ENCODE data around the gene NCOA4.
"Not testable (repeated sequence)": the region's sequence is repeated elsewhere in the genome, so short reads cannot be mapped to it uniquely, and the experiment has no call there.

NCOA4 gene

DNA sequence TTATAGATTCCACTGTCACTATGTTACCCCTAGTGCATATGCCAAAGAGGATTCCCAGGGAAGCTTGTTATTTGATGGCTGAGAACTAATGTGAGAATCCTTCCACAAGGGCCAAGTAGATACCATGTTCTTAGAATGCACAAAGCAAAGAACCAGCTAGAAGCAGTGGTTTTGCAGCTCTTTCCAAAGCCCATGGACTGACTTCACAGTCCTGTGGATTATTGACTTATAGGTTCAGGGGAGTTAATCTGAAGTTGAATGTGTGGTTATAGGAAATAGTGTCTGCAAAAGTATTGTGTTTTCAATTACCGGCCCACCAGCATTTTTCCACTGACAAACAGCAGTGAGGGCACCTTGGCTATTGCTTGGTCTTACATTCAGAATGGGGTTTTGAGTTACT is 29.9 kb downstream of the NCOA4 start:
- TF ChIP-seq, protein P1, sequence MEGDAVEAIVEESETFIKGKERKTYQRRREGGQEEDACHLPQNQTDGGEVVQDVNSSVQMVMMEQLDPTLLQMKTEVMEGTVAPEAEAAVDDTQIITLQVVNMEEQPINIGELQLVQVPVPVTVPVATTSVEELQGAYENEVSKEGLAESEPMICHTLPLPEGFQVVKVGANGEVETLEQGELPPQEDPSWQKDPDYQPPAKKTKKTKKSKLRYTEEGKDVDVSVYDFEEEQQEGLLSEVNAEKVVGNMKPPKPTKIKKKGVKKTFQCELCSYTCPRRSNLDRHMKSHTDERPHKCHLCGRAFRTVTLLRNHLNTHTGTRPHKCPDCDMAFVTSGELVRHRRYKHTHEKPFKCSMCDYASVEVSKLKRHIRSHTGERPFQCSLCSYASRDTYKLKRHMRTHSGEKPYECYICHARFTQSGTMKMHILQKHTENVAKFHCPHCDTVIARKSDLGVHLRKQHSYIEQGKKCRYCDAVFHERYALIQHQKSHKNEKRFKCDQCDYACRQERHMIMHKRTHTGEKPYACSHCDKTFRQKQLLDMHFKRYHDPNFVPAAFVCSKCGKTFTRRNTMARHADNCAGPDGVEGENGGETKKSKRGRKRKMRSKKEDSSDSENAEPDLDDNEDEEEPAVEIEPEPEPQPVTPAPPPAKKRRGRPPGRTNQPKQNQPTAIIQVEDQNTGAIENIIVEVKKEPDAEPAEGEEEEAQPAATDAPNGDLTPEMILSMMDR (IDR thresholded peaks at IDR 0.05), result no peak
- Histone ChIP-seq H3K27ac (no peak overlapping the region), H3K36me3 (peaks cover 53% of the 10 kb centered on the region)

DNA sequence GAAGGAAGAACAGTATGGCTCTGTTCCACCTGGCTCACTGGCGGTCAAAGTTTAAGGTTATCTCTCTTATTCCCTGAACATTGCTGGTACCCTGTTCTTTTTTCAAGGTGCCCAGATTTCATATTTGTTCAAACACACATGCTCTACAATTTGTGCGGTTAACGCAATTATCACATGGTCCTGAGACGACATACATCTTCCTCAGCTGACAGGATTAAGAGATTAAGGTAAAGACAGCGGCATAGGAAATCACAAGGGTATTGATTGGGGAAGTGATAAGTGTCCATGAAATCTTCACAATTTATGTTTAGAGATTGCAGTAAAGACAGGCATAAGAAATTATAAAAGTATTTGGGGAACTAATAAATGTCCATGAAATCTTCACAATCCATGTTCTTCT is 30.5 kb downstream of the NCOA4 start:
- H3K27me3 ChIP-seq; H3K4me1 ChIP-seq (ENCODE audit: control insufficient read depth in 1 of 2, insufficient read depth in 1 of 2, low read depth in 1 of 2, low read length in 1 of 2); H3K9me3 ChIP-seq; H3K4me3 ChIP-seq (ENCODE audit: low read depth in 1 of 2, low read length in 1 of 2); H3K27ac ChIP-seq: not testable (repeated sequence)
- H3K36me3 ChIP-seq, result peaks cover 47% of the 10 kb centered on the region

More for the DNA sequence above, 29.9 kb downstream of the NCOA4 start:
- Histone ChIP-seq H3K4me3 (ENCODE audit: low read depth in 1 of 2, low read length in 1 of 2) (no peak overlapping the region), H3K9me3 (no peaks in the 10 kb centered on the region), H3K27me3 (no peaks in the 10 kb centered on the region), H3K4me1 (ENCODE audit: control insufficient read depth in 1 of 2, insufficient read depth in 1 of 2, low read depth in 1 of 2, low read length in 1 of 2) (no peaks in the 10 kb centered on the region)

DNA sequence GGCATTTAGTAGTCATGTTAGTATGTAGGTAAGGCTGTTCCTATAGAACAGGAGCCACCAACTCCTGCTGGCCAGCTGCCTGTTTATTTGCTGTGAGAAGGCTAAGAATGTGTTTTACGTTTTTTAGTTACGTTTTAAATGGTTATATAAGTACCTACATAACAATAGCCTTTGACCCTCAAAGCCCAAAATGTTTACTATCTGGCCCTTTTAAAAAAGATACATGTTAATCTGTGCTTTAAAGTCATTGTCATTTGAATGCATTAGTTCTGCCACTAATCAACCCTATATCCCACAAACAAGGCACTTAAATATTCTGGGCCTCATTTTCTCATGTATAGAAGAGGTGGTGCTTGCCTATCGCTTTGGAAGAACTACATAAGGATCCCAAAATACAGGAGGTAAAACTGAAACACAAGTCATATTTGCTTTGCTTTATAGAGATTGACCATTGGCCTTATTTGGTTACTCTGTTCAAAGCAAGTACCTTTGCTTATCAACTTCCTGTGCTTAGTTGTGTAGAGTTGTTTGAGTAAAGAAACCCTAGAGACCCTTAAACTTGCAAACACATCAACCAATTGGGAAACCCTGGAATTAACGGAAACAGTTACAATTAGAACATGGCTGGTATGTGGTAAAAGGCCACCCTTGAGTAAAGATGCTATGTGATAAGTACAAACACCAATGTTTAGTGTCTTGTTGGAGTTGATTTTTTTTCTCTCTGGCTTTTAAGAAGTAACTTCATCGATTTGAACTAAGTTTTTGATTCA is 32.2 kb downstream of the NCOA4 start:
- H3K4me3 ChIP-seq (ENCODE audit: low read depth in 1 of 2, low read length in 1 of 2), result no peak overlapping the region
- no peaks in the 10 kb centered on the region for H3K9me3 ChIP-seq
- no peaks in the 10 kb centered on the region for H3K4me1 ChIP-seq (ENCODE audit: control insufficient read depth in 1 of 2, insufficient read depth in 1 of 2, low read depth in 1 of 2, low read length in 1 of 2)
- TF ChIP-seq, protein P1 (IDR thresholded peaks at IDR 0.05), result no peak
- H3K27me3 ChIP-seq, result no peaks in the 10 kb centered on the region
- peaks cover 30% of the 10 kb centered on the region for H3K36me3 ChIP-seq
- H3K27ac ChIP-seq, result no peak overlapping the region

DNA sequence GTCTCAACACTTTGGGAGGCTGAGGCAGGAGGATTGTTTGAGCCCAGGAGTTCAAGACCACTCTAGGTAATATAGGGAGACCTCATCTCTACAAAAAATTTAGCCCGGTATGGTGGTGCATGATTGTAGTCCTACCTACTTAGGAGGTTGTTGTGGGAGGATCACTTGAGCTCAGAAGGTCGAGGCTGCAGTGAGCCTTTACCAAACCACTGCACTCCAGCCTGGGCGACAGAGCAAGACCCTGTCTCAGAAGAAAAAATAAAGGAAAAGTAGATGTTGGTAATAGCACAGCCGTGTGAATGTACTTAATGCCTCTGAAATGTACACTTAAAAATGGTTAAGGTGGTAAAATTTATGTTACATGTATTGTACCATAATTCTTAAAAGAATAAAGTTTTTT is 32.9 kb downstream of the NCOA4 start:
- no peak overlapping the region for H3K4me3 ChIP-seq (ENCODE audit: low read depth in 1 of 2, low read length in 1 of 2)
- H3K9me3 ChIP-seq, result no peaks in the 10 kb centered on the region
- no peaks in the 10 kb centered on the region for H3K27me3 ChIP-seq
- H3K27ac ChIP-seq, result no peak overlapping the region
- TF ChIP-seq, protein P1 (IDR thresholded peaks at IDR 0.05), result no peak
- H3K36me3 ChIP-seq, result peaks cover 24% of the 10 kb centered on the region
- H3K4me1 ChIP-seq (ENCODE audit: control insufficient read depth in 1 of 2, insufficient read depth in 1 of 2, low read depth in 1 of 2, low read length in 1 of 2), result no peaks in the 10 kb centered on the region

DNA sequence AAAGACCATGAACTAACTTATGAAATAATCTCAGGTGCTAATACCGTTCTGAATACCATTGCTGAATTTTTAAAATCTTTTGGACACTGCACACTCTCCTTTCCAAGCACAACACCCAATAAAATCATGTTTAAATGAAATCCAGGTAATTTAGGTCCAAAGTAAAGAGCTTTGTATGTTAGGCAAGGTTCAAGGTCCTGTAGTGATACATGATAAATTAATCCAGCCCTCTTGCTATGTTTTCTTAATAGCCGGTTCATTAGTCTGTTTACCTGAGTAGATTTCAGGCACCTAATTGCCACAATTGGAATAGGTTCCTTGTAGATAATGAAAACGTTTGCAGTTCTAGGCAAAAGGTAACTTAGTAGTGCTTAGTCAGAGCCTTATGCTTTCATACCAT is 44.8 kb downstream of the NCOA4 start:
- not testable (repeated sequence) for H3K9me3 ChIP-seq; H3K4me3 ChIP-seq (ENCODE audit: low read depth in 1 of 2, low read length in 1 of 2); H3K4me1 ChIP-seq (ENCODE audit: control insufficient read depth in 1 of 2, insufficient read depth in 1 of 2, low read depth in 1 of 2, low read length in 1 of 2); H3K27me3 ChIP-seq; H3K27ac ChIP-seq; H3K36me3 ChIP-seq

DNA sequence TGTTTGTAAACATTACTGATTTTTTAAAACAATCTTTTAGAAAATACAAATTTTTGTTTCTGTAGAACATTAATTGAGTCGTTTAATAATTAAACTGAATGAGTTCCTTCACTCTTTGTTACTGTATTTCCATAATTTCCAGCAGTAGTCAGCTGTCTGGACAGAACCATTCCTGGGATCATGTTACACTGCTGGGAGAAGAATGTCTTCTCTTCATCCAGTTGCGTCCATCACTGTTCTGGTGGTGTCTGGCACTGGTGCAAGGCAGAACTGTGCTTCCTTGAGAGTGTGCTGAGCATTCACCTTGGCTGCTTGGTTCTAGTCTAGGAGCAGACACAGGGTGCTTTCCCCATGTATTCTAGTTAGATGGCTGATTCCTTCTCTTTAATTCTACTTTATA is 46.0 kb downstream of the NCOA4 start:
- not testable (repeated sequence) for H3K4me1 ChIP-seq (ENCODE audit: control insufficient read depth in 1 of 2, insufficient read depth in 1 of 2, low read depth in 1 of 2, low read length in 1 of 2); H3K36me3 ChIP-seq

DNA sequence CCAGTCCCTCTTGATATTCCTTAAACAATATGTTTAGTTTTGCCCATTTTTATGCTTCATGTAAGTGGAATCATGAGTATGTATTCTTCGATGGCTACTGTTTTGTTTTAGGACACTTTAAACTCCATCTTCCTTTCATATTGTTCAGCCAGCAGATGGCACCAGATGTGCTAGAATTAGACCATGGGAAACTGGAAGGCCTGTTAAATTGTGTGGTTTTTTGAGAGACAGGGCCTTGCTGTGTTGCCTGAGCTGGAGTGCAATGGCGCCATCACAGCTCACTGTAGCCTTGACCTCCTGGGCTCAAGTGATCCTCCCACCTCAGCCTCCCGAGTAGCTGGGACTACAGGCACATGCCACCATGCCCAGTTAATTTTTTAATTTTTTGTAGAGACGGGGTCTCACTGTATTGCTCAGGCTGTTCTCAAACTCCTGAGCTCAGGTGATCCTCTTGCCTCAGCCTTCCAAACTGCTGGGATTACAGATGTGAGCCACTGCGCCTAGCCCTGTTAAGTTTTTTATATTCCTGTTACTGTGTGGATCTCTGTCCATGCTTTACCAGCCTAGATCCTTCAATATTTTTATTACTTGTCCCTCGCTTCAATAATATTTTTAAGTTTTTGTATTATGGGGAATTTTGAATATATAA is 46.8 kb downstream of the NCOA4 start:
- H3K27ac ChIP-seq; H3K36me3 ChIP-seq; H3K4me3 ChIP-seq (ENCODE audit: low read depth in 1 of 2, low read length in 1 of 2); H3K9me3 ChIP-seq; H3K27me3 ChIP-seq; H3K4me1 ChIP-seq (ENCODE audit: control insufficient read depth in 1 of 2, insufficient read depth in 1 of 2, low read depth in 1 of 2, low read length in 1 of 2): not testable (repeated sequence)
- TF ChIP-seq, protein P1 (IDR thresholded peaks at IDR 0.05), result peak; percentile 51

More for the DNA sequence above, 46.0 kb downstream of the NCOA4 start:
- H3K9me3 ChIP-seq; H3K4me3 ChIP-seq (ENCODE audit: low read depth in 1 of 2, low read length in 1 of 2); H3K27me3 ChIP-seq; H3K27ac ChIP-seq: not testable (repeated sequence)

DNA sequence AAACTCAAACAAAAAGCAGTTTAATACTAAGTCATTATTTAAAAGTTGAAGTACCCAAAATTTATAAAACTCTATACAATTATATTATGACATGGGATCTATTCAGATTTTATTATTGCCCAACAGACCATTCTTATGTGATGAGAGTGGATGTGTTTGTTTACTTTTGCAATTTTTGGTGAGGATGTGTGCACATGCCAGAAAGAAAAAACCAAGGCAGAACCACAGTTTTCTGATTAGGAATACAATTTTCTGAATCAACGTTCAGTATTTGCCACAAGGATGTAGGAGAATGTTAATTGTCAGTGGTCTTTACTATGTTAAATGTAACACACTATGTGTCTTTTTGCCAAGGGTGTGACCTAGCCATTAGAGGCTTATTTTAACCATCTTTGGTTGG is 49.1 kb downstream of the NCOA4 start:
- H3K36me3 ChIP-seq; H3K4me1 ChIP-seq (ENCODE audit: control insufficient read depth in 1 of 2, insufficient read depth in 1 of 2, low read depth in 1 of 2, low read length in 1 of 2); H3K9me3 ChIP-seq: not testable (repeated sequence)

DNA sequence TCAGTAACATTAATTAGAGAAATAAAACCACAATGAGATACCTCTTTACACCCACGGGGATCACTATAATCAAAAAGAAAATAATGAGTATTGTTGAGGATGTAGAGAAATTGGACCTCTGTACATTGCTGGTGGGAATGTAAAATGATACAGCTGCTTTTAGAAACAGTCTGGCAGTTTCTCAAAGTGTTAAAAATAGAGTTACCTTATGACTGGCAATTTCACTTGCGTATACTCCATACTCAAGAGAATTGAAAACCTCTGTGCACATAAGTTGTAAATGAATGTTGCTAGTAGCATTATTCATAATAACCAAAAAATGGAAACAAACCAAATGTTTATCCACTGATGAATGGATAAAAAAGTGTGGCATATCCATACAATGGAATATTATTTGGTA is 51.9 kb downstream of the NCOA4 start:
- H3K4me1 ChIP-seq (ENCODE audit: control insufficient read depth in 1 of 2, insufficient read depth in 1 of 2, low read depth in 1 of 2, low read length in 1 of 2); H3K36me3 ChIP-seq; H3K27ac ChIP-seq; H3K27me3 ChIP-seq; H3K4me3 ChIP-seq (ENCODE audit: low read depth in 1 of 2, low read length in 1 of 2); H3K9me3 ChIP-seq: not testable (repeated sequence)

More for the DNA sequence above, 49.1 kb downstream of the NCOA4 start:
- not testable (repeated sequence) for H3K4me3 ChIP-seq (ENCODE audit: low read depth in 1 of 2, low read length in 1 of 2); H3K27ac ChIP-seq; H3K27me3 ChIP-seq

DNA sequence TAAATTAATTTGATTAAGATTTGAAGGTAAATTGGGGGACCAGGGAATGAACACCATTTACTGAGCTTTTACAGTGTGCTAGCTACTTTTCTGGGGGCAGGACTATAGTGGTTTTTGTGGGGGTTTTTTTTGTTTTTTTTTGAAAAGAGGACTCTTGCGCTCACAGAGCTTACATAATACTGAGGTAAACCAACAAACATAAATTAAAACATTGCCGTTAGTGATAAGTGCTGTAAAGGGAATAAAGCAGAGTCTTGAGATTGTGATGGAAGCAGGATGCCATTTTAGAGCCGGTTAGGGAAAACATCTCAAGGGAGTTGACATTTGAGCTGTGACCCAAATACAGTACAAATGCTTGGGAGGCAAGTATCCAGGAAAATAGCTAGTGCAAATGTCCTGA is 56.4 kb downstream of the NCOA4 start:
- not testable (repeated sequence) for H3K36me3 ChIP-seq; H3K9me3 ChIP-seq; H3K27ac ChIP-seq; H3K4me3 ChIP-seq (ENCODE audit: low read depth in 1 of 2, low read length in 1 of 2); H3K27me3 ChIP-seq
- H3K4me1 ChIP-seq (ENCODE audit: control insufficient read depth in 1 of 2, insufficient read depth in 1 of 2, low read depth in 1 of 2, low read length in 1 of 2), result peaks cover 10 to 18% of the 10 kb centered on the region in 2 experiments
